Hindlimb muscle (tissue), 1 donor: ENCODE results near the gene CXCR2. TPM values are rescaled to one million over a fixed set of nuclear protein-coding genes. Genes with fewer than 3 reads are reported as not detected.
"Not testable (repeated sequence)": the region's sequence is repeated elsewhere in the genome, so short reads cannot be mapped to it uniquely, and the experiment has no call there.

Experiments
- DNase-seq: peaks from one replicate; pipeline ENCODE4 v3.0.0-alpha.2; 2013
- polyA plus RNA-seq: library from polyadenylated mRNA; unstranded; fragments of 120-200 nt; gene quantifications from one replicate; pipeline ENCODE4 v1.2.1, GENCODE V29; 2013; ENCODE audit not compliant: insufficient read length

CXCR2 gene
- polyA plus RNA-seq = 0.18 TPM

- DNase-seq = peak; percentile 12
Observed at GRCh38 chr2:218125626-218126080, at the start of gene CXCR2. Gene CXCR2 (plus strand): TSS chr2:218126028. CDS start chr2:218134802, 8,774 bp downstream.

- no peak for DNase-seq
Observed at GRCh38 chr2:218077464-218078216, 48.2 kb upstream of the CXCR2 start.

- no peak for DNase-seq
Observed at GRCh38 chr2:218079943-218080913, 45.6 kb upstream of the CXCR2 start.

- DNase-seq = no peak
Observed at GRCh38 chr2:218081063-218081462, 44.8 kb upstream of the CXCR2 start.

GRCh38 chr2:218081695-218082094 is 44.1 kb upstream of the CXCR2 start:
- DNase-seq = no peak

GRCh38 chr2:218082586-218083351 is 43.1 kb upstream of the CXCR2 start:
- DNase-seq = no peak

GRCh38 chr2:218083352-218083676 is 42.5 kb upstream of the CXCR2 start:
- no peak for DNase-seq

- DNase-seq = no peak
Observed at GRCh38 chr2:218086478-218086877, 39.4 kb upstream of the CXCR2 start.

GRCh38 chr2:218089259-218089658 is 36.6 kb upstream of the CXCR2 start:
- no peak for DNase-seq

GRCh38 chr2:218091746-218092145 is 34.1 kb upstream of the CXCR2 start:
- DNase-seq = no peak

GRCh38 chr2:218093879-218094278 is 31.9 kb upstream of the CXCR2 start:
- no peak for DNase-seq

GRCh38 chr2:218095853-218096252 is 30.0 kb upstream of the CXCR2 start:
- DNase-seq = no peak

- DNase-seq = no peak
Observed at GRCh38 chr2:218097975-218098374, 27.9 kb upstream of the CXCR2 start.

- not testable (repeated sequence) for DNase-seq
Observed at GRCh38 chr2:218108834-218109233, 17.0 kb upstream of the CXCR2 start.

GRCh38 chr2:218121789-218122188 is 4.0 kb upstream of the CXCR2 start:
- not testable (repeated sequence) for DNase-seq

GRCh38 chr2:218122286-218122685 is 3.5 kb upstream of the CXCR2 start:
- not testable (repeated sequence) for DNase-seq

- DNase-seq = no peak
Observed at GRCh38 chr2:218123986-218124385, 1.8 kb upstream of the CXCR2 start.

- DNase-seq = no peak
Observed at GRCh38 chr2:218125095-218125494, 733 bp upstream of the CXCR2 start.

GRCh38 chr2:218127929-218128455 is 2.2 kb downstream of the CXCR2 start:
- DNase-seq = no peak

GRCh38 chr2:218128781-218129457 is 3.1 kb downstream of the CXCR2 start:
- DNase-seq = no peak

GRCh38 chr2:218129458-218130135 is 3.8 kb downstream of the CXCR2 start:
- no peak for DNase-seq
